Measurements from ENCODE around the gene TRIM17.

Gene TRIM17

DNA sequence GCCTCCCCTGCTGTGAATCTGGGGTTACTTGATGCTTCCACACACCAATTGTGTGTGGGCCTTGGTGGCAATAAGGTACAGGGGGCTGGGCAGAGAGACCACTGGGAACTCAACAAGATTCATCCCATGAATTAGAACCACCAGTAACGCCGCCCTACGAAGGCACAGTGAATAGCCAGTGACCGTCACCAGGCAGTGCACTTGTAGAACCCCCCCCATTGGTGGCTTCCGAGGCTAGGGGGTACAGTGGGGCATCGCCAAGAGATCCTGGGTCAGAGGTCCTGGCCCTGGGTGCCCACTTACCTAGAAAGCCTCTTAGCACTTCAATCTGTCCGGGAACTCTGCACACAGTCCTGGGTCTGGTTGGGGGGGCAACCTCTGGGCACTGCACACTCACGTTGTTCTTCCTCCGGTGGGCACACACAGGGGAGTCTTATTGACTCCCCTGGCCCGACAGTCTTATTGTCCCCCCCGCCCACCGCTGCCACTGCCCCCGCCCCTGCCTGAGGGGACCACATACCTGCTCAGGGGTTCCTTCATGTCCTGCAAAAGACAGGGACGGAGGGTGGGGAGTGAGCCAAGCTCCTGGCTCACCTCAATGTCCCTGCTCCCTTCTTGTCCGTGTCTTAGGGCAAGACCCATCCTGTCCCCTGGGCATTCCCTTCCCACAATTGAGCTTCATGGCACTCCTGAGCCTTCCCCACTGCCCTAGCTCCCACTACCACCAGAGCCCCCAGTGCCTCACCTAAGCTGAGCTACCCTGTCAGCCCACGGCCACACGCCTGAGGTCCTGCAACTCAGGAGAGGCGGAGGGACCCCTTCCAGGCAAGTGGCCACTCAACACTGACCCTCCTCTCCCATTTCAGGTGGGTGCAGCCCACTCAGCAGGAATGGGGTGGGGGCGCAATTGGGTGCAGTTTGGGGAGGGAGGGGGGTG, 7.5 kb downstream of the TRIM17 start:
- H3F3A ChIP-seq (ENCODE audit: low read depth): no peaks in the 10 kb centered on the region
- TF ChIP-seq, protein P1, sequence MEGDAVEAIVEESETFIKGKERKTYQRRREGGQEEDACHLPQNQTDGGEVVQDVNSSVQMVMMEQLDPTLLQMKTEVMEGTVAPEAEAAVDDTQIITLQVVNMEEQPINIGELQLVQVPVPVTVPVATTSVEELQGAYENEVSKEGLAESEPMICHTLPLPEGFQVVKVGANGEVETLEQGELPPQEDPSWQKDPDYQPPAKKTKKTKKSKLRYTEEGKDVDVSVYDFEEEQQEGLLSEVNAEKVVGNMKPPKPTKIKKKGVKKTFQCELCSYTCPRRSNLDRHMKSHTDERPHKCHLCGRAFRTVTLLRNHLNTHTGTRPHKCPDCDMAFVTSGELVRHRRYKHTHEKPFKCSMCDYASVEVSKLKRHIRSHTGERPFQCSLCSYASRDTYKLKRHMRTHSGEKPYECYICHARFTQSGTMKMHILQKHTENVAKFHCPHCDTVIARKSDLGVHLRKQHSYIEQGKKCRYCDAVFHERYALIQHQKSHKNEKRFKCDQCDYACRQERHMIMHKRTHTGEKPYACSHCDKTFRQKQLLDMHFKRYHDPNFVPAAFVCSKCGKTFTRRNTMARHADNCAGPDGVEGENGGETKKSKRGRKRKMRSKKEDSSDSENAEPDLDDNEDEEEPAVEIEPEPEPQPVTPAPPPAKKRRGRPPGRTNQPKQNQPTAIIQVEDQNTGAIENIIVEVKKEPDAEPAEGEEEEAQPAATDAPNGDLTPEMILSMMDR (conservative IDR thresholded peaks at IDR 0.05; ENCODE audit: low read length): no peak
- TF ChIP-seq EZH2phosphoT487 (IDR thresholded peaks at IDR 0.05; ENCODE audit: borderline replicate concordance): no peak
- H3K27me3 ChIP-seq (ENCODE audit: insufficient read depth, low read length, poor library complexity, severe bottlenecking): no peaks in the 10 kb centered on the region
- peaks cover 37% of the 10 kb centered on the region for H3K79me2 ChIP-seq (ENCODE audit: insufficient read depth, low read length)
- peak overlapping the region; percentile 84 for H3K4me2 ChIP-seq (ENCODE audit: low read depth, low read length, poor library complexity, severe bottlenecking)
- no peaks in the 10 kb centered on the region for H3K9me2 ChIP-seq (replicated peaks; ENCODE audit: low read depth, low read length)
- no peaks in the 10 kb centered on the region for H3K9me3 ChIP-seq (ENCODE audit: insufficient read depth, low read depth, low read length)
- no peak overlapping the region for H2AFZ ChIP-seq (ENCODE audit: low read length)
- H3K4me1 ChIP-seq (ENCODE audit: insufficient read depth, low read length, poor library complexity, severe bottlenecking): peaks cover 34% of the 10 kb centered on the region
- no peak overlapping the region for H3K9ac ChIP-seq (ENCODE audit: low read depth, low read length, poor library complexity, severe bottlenecking)
- H4K20me1 ChIP-seq (ENCODE audit: insufficient read depth, low read length, poor library complexity, severe bottlenecking): peaks cover 23% of the 10 kb centered on the region
- no peaks in the 10 kb centered on the region for H3K36me3 ChIP-seq (ENCODE audit: insufficient read depth, low read length)
- peak overlapping the region; percentile 86 for H3K4me3 ChIP-seq (ENCODE audit: low read length, poor library complexity, severe bottlenecking)

DNA sequence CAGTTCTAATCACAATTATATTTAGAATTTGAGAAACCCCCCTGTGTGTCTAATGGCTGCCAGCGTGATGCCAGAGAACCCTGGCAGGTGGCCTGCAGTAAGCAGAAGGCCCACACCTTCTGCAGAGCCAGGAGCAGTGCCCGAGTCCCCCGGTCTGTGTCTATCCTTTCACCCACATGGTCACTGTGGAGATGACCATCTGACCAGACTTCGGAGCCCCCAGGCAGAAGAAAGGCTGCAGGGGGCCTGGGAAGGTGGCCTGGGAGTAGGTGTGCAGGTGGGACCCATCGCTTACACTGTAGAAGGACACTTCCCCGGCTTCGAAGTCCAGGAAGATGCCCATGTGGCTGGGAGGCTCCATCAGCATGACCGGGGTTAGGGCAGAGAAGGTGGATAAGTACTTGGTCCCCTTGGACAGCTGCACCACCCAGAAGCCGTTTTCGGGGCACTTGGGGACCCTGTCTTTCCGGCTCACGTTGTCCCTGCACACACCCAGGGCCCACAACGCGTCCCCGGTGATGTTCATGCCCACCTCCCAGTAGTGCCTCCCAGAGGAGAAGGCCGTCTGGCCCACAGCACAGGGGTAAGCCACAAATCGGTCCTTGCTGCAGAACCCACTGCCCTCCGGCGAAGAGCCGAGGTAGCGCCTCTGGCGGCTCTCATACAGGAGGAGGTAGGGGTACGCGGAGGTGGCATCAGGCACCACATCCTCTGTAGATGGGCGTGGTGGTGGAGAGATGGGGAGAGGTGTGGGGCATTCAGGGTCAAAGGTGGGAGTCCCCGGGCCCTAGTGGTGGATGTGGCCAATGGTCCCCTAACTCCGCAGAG, 8.4 kb downstream of the TRIM17 start:
- Histone ChIP-seq H3K36me3 (ENCODE audit: insufficient read depth, low read length) (no peaks in the 10 kb centered on the region), H3K79me2 (ENCODE audit: insufficient read depth, low read length) (peaks cover 46% of the 10 kb centered on the region), H3K9ac (ENCODE audit: low read depth, low read length, poor library complexity, severe bottlenecking) (peak overlapping the region; percentile 72), H3K9me2 (replicated peaks; ENCODE audit: low read depth, low read length) (no peaks in the 10 kb centered on the region), H4K20me1 (ENCODE audit: insufficient read depth, low read length, poor library complexity, severe bottlenecking) (peaks cover 32% of the 10 kb centered on the region), H3K4me1 (ENCODE audit: insufficient read depth, low read length, poor library complexity, severe bottlenecking) (peaks cover 41% of the 10 kb centered on the region), H3K4me2 (ENCODE audit: low read depth, low read length, poor library complexity, severe bottlenecking) (peak overlapping the region; percentile 84), H3K4me3 (ENCODE audit: low read length, poor library complexity, severe bottlenecking) (peak overlapping the region; percentile 86), H3K9me3 (ENCODE audit: insufficient read depth, low read depth, low read length) (no peaks in the 10 kb centered on the region), H3F3A (ENCODE audit: low read depth) (no peaks in the 10 kb centered on the region), H3K27me3 (ENCODE audit: insufficient read depth, low read length, poor library complexity, severe bottlenecking) (no peaks in the 10 kb centered on the region), H2AFZ (ENCODE audit: low read length) (no peak overlapping the region)
- TF ChIP-seq, protein P1 (conservative IDR thresholded peaks at IDR 0.05; ENCODE audit: low read length): no peak
- TF ChIP-seq EZH2phosphoT487 (IDR thresholded peaks at IDR 0.05; ENCODE audit: borderline replicate concordance): no peak

DNA sequence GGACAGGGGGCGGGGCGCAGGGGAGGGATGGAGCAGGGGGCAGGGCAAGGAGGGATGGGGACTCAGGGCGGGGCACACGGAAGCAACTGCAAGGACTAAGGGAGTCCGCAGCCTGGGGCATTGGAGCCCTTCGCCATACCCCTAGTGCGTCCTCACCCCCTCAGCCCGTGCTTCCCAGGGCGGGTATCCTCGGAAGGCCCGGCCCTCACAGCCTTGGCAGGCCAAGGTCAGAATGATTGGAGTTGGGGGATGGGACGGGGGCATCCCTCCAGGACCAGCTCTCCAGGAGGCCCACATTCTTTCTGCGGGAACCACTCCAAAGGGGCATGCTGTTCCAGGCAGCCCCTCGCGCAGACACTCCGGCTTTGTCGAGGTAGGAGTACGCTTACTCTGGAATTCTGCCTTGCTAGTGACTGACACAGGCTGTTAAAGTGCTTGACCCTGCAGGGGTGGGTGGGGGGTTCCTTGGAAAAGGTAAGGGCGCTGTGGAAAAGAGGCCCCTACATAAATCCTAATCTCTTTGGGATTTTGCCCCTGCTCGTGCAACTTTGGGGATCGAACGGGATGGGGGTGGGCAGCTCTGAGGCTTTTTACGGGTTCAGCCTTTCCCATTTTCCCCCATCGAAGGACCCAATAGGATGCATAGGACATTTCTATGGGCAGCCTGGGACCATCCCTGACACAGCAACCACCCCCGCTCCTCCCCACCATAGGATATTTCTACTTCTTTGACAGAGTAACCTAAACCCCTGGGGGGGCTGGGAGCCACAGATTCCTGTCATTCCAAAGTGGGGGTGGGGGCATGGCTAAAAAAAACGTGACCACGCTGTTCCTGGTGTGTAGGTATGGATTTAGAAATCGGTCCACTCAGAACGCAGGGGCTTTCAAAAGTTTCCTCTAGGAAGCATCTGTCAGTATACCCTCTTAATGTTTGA, 9.3 kb downstream of the TRIM17 start:
- Histone ChIP-seq H3K9me3 (ENCODE audit: insufficient read depth, low read depth, low read length) (no peaks in the 10 kb centered on the region), H2AFZ (ENCODE audit: low read length) (peak overlapping the region; percentile 62; the same call in 1 of the 2 replicates), H3K79me2 (ENCODE audit: insufficient read depth, low read length) (peaks cover 55% of the 10 kb centered on the region), H3K9ac (ENCODE audit: low read depth, low read length, poor library complexity, severe bottlenecking) (peak overlapping the region; percentile 72), H4K20me1 (ENCODE audit: insufficient read depth, low read length, poor library complexity, severe bottlenecking) (peaks cover 41% of the 10 kb centered on the region), H3K9me2 (replicated peaks; ENCODE audit: low read depth, low read length) (no peaks in the 10 kb centered on the region), H3K4me2 (ENCODE audit: low read depth, low read length, poor library complexity, severe bottlenecking) (peak overlapping the region; percentile 84), H3K36me3 (ENCODE audit: insufficient read depth, low read length) (no peaks in the 10 kb centered on the region), H3K27me3 (ENCODE audit: insufficient read depth, low read length, poor library complexity, severe bottlenecking) (no peaks in the 10 kb centered on the region), H3K4me3 (ENCODE audit: low read length, poor library complexity, severe bottlenecking) (peak overlapping the region; percentile 86), H3F3A (ENCODE audit: low read depth) (no peaks in the 10 kb centered on the region), H3K4me1 (ENCODE audit: insufficient read depth, low read length, poor library complexity, severe bottlenecking) (peaks cover 47% of the 10 kb centered on the region)
- TF ChIP-seq EZH2phosphoT487 (IDR thresholded peaks at IDR 0.05; ENCODE audit: borderline replicate concordance): no peak
- TF ChIP-seq, protein P1 (conservative IDR thresholded peaks at IDR 0.05; ENCODE audit: low read length): no peak

All from Loucy (cell line).